ENCODE results near the gene GPC5. TPM values are rescaled to one million over a fixed set of nuclear protein-coding genes. Genes with fewer than 3 reads are reported as not detected.

GPC5 gene
- total RNA-seq, 4 donors from 2014 or later, result 0.24 to 30.8 (median 1.8) TPM; not detected in 1

DNA sequence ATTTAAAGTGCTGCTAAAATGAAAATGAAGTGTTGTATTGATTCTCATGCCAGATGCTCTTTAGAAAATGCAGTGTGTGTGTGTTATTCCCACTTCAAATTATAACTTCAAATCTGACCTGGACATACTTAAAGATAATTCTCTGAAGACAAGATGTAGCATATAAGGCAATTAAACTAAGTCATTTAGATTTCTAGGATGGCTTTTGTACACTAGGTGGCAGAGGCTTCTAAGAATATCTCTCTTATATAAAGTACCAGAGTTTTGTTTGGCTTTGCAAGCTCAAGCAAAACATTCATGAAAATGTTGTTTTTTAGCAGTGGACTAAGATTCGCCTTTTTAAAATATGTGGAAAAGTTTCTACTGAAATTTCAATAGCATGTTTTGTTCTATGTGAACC, 407.2 kb downstream of the GPC5 start:
- H3K27ac ChIP-seq, result no peak overlapping the region
- intact Hi-C loops (cut with DNase I; ENCODE audit: low total_unique reads), result no loop called here
- no peaks in the 10 kb centered on the region for H3K9me3 ChIP-seq
- no peak for DNase-seq
- no peak overlapping the region for H3K4me3 ChIP-seq
- no peaks in the 10 kb centered on the region for H3K36me3 ChIP-seq
- no peaks in the 10 kb centered on the region for H3K27me3 ChIP-seq
- no peaks in the 10 kb centered on the region for H3K4me1 ChIP-seq
- TF ChIP-seq, protein P1, sequence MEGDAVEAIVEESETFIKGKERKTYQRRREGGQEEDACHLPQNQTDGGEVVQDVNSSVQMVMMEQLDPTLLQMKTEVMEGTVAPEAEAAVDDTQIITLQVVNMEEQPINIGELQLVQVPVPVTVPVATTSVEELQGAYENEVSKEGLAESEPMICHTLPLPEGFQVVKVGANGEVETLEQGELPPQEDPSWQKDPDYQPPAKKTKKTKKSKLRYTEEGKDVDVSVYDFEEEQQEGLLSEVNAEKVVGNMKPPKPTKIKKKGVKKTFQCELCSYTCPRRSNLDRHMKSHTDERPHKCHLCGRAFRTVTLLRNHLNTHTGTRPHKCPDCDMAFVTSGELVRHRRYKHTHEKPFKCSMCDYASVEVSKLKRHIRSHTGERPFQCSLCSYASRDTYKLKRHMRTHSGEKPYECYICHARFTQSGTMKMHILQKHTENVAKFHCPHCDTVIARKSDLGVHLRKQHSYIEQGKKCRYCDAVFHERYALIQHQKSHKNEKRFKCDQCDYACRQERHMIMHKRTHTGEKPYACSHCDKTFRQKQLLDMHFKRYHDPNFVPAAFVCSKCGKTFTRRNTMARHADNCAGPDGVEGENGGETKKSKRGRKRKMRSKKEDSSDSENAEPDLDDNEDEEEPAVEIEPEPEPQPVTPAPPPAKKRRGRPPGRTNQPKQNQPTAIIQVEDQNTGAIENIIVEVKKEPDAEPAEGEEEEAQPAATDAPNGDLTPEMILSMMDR (IDR thresholded peaks at IDR 0.05), result no peak

DNA sequence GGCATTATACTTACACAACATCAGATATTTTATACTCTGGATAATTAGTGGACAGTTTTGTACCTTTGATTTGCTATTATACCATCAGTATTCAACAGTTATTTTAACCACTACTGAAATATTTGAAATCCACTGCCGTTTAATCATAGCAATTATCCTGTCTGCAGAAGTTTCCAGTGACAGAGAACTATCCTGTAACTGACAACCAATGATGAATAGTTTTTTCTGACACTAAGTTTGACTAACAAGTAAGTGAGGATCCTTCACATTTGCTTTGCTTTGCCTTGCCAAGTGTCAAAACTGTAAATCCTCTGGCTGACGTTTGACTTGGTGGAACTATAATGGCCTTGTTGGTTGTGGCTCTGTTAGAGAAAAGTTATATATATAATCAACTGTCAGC, 410.7 kb downstream of the GPC5 start:
- no peak for TF ChIP-seq POLR2A (IDR thresholded peaks at IDR 0.05)
- TF ChIP-seq, protein P1 (IDR thresholded peaks at IDR 0.05), result no peak
- intact Hi-C loops (cut with DNase I; ENCODE audit: low total_unique reads), result no loop called here
- no peaks in the 10 kb centered on the region for H3K36me3 ChIP-seq

DNA sequence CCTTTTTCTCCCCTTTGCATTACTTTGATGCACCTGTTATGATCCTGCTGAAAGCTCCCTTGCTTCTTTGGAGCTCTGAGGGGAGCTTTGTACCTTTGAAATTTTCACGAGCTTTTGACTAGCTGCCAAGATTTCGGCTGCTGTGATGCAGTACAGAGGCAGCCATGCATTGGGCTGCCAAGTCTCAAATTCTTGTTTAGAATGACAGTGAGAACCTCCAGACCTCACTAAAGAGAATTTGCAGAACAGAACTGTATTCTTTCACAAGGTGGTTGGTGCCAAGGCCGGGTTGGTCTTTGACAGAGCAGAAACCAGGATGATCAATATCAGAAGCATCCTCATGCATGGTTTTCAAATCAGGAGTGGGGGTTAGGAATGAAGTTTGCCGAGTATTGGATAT, 414.8 kb downstream of the GPC5 start:
- Histone ChIP-seq H3K36me3 (no peaks in the 10 kb centered on the region), H3K27me3 (no peaks in the 10 kb centered on the region), H3K4me3 (no peak overlapping the region), H3K4me1 (no peaks in the 10 kb centered on the region), H3K27ac (no peak overlapping the region), H3K9me3 (no peaks in the 10 kb centered on the region)
- intact Hi-C loops (cut with DNase I; ENCODE audit: low total_unique reads), result no loop called here
- DNase-seq, result no peak
- TF ChIP-seq, protein P1 (IDR thresholded peaks at IDR 0.05), result no peak
- no peak for TF ChIP-seq POLR2A (IDR thresholded peaks at IDR 0.05)

More for the DNA sequence above, 410.7 kb downstream of the GPC5 start:
- Histone ChIP-seq H3K4me3 (no peak overlapping the region), H3K27me3 (no peaks in the 10 kb centered on the region), H3K27ac (no peak overlapping the region), H3K9me3 (no peaks in the 10 kb centered on the region), H3K4me1 (no peaks in the 10 kb centered on the region)
- no peak for DNase-seq

DNA sequence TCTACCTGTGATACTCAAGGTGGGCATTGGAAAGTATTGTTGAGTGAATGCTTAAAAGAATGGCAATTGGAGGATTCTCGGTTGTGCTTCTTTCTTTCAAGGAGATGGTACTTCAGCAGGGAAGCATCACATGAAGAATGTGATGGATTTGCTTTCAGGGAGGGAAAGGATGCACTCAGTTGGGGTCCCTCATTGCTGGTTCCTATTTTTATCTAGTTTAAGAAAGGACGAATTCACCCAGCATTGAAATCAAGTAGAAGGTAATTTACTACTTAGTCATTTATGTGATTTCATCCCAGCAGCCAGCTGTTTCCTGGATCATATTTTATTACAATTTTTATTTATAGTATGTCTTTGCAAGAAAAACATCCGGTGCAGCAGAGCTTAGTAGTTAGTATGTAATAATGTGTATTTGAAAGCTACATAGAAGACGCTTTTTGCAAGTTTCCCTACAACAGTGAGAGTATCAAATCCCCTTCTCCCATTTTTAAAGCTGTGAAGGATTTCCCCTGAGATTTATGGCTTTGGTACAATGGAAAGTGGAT, 417.9 kb downstream of the GPC5 start:
- intact Hi-C loops (cut with DNase I; ENCODE audit: low total_unique reads), result no loop called here
- Histone ChIP-seq H3K36me3 (no peaks in the 10 kb centered on the region), H3K27ac (no peak overlapping the region), H3K9me3 (no peaks in the 10 kb centered on the region), H3K4me3 (no peak overlapping the region), H3K4me1 (no peaks in the 10 kb centered on the region), H3K27me3 (no peaks in the 10 kb centered on the region)
- DNase-seq, result no peak
- TF ChIP-seq, protein P1 (IDR thresholded peaks at IDR 0.05), result no peak
- no peak for TF ChIP-seq POLR2A (IDR thresholded peaks at IDR 0.05)

DNA sequence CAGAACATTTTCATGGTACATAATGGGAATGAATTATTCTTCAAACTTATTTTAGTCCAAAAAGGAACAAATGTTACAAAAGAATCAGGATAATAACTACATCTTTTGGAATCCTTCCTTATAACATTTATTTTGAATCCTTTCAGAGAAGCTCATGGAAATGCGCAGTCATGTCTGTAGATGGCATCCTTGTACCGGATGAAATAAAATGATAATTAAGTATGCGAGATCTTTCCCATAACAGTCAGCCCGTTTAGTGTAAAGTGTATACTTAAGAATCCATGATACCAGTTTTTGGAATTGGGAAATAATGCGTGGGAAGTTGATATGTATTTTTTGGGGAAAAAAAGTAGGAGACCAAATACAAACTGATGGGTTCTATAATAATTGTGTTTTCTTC, 418.8 kb downstream of the GPC5 start:
- TF ChIP-seq POLR2A (IDR thresholded peaks at IDR 0.05), result no peak
- TF ChIP-seq, protein P1 (IDR thresholded peaks at IDR 0.05), result no peak
- DNase-seq, result no peak
- Histone ChIP-seq H3K27ac (no peak overlapping the region), H3K4me1 (no peaks in the 10 kb centered on the region), H3K9me3 (no peaks in the 10 kb centered on the region), H3K4me3 (no peak overlapping the region), H3K36me3 (no peaks in the 10 kb centered on the region), H3K27me3 (no peaks in the 10 kb centered on the region)
- intact Hi-C loops (cut with DNase I; ENCODE audit: low total_unique reads), result no loop called here

Measured in uterus (tissue), 4 donors.